SKM-1 (cell line): ENCODE measurements around the gene KDM4C.

Experiments
- DNase-seq: peaks from one replicate; lab custom pipeline; 2025; ENCODE audit not compliant: unreplicated experiment; lab: John Stamatoyannopoulos, UW

The KDM4C gene

DNA sequence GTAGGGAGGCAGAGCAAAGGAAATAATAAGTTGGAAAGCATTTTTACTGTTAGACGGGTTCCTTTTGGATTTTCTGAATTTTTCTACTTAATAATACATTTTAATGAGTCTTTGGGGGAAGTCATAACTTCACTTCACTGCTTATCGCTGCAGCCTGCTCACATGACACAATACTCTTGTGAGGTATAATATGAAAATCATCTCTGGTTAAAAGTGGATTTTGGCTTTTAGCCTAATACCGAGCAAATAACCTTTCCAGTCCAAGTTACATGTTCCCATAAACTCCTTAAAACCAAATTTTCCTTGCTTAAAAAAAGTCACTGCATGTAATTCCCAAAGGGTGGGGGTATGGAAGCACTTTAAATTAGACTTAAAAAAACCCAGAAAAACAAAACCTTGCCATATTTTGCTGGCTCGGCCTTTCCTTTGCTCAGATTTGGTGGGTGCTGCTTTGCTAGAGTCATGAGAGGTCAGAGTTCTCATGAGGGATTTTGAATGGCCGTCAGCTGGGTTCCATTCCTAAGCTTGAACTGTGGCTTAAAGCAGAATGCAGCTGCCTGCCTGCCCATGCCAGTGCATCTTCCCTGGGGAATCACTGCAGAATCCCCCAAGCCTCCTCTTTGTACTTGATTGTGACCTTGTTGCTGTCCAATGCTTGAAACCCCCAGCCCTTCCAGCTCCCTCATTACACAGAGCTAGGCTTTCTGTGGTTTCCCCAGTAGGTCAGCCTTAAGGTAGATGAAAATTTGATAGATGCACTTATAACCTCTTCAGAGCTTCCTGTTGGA is 331.8 kb downstream of the KDM4C start:
- no peak for DNase-seq

- no peak for DNase-seq
These were observed 335.3 kb downstream of the KDM4C start for GRCh38 chr9:7093040-7093439.

DNA sequence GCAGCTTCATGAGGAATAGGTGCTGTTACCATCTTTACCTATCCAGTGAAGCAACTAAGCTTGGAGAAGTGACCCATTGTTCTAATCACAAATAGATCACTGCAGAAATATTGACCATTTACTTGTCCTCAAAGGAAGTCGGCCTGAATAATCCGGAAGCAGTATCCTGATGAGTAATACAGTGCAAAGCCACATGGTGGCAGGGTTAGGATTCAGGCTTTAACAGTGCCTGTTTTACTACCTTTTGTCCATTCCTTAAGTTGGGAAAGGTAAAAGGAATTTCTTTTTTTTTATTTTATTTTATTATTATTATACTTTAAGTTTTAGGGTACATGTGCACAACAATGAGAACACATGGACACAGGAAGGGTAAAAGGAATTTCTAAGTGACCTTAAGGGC is 336.3 kb downstream of the KDM4C start:
- DNase-seq = no peak

DNA sequence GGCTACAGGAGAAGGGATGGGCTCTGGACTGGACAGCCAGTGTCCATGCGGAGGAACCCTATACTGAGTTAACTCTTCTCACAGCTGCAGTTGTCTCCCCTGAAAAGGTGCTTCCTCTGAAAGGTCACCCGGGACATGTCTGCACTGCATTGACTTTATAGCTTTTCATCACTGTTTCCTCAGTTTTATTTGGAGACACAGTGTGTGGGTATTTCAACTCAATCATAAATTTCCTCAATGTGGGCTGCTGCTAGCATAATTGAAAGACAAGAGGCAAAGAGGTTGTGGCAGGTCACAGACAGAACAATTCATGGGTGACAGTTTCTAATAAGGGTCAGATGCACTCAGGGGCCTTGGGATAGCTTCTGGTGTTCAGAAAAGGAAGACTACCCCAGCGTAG is 336.8 kb downstream of the KDM4C start:
- DNase-seq = no peak

GRCh38 chr9:7095058-7095457 is 337.3 kb downstream of the KDM4C start:
- no peak for DNase-seq

- no peak for DNase-seq
These were observed 339.4 kb downstream of the KDM4C start for GRCh38 chr9:7097040-7097715.

GRCh38 chr9:7097785-7098752 is 340.3 kb downstream of the KDM4C start:
- DNase-seq = no peak

- no peak for DNase-seq
These were observed 345.6 kb downstream of the KDM4C start for GRCh38 chr9:7103367-7103766.

GRCh38 chr9:7103771-7104170 is 346.0 kb downstream of the KDM4C start:
- DNase-seq = no peak

- no peak for DNase-seq
These were observed 346.9 kb downstream of the KDM4C start for GRCh38 chr9:7104625-7105024.

- peak; percentile 95 for DNase-seq
These were observed 347.3 kb downstream of the KDM4C start for GRCh38 chr9:7105095-7105494.

DNA sequence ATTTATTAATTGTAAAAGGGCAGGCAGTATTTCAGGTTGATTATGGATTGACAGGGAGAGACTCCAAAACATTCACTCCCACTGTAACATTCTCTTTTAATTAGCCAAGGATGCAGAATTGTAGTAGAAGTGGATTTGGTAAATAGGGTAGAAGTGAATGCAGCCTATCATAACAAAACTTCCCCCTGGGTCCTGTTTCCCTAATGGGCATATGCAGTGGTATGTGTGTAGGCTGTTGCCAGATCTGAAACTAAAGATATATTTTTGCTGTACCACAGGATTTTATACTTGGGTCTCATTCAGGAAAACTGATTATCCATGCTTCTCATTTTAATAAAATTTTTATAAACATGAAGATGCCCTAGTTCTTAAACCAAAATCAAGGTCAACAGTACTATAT is 351.2 kb downstream of the KDM4C start:
- no peak for DNase-seq

- no peak for DNase-seq
These were observed 353.6 kb downstream of the KDM4C start for GRCh38 chr9:7111413-7111812.

DNA sequence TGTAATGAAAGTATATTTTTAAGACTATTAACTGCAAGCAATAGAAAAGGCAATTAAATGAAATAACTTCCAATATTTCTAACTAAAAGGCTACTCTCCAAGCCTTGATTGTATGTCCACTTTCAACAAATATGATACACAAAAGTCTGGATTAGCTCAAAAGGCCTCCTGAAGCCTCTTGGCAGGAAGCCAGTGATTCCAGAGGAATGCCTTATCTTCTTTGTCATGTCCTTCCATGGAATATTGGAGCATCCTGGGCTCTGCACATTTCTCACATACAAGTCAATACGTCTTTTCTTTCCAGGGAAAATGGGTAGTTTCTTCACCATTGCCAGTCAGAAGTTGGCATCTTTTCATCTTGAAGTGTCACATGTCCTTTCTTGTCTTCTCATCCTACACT is 357.8 kb downstream of the KDM4C start:
- no peak for DNase-seq

DNA sequence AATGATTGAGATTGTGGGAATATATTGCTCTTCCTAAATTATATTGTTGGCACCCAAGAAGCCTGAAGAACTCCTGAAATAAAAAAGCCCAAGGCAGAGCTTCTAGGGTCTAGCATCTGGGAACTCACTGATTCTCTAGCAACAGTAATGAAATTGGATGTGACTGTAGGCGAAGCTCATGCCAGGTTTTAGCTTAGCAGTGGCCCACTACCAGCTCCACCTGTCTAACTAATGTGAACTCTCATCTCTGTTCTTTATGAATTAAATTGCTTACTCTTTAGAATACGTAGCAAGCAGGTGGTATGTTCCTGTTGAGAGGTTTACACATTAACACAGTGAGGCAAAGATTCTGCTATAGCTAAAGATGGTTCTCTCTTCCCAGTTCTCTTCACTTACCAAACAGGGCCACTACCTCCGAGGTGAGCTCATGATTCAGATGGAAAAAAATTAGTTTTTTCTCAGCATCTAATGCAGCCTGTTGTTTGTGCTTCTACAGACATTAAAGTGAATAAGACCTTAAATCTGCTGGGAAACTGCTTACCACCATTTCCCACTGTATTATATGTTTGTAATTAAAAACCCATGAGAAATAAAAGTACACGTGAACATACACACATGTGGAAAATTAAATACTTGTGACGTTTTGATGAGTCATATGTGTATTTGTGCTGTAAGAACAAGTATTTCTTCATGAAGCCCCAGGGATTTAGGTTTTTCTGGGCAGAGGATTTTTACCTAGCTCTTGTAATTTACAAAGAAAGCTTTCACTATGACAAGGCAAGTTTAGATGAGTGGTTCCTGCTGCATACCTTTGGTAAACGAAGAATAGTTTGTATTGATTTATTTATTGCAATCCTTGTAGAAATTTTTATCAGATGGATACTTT is 360.1 kb downstream of the KDM4C start:
- no peak for DNase-seq

DNA sequence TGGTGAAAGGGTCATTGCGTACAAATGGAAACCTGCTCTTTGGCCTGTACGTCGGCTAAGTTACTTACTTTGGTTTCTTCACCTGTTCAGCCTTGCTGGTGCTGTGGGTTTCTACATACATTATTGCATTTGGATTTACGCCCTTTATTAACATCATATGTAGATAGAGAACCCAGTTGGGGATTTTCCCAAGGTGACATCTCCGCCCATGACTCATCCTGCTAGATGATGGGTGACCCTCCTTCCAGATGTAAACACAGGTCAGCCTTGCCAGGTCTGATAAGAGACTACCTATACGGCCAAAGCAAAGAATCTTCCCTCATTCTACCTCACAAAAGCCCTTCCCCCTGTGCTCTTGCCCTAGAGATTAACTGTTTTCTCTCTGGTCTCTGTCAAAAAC is 360.9 kb downstream of the KDM4C start:
- DNase-seq = no peak

DNA sequence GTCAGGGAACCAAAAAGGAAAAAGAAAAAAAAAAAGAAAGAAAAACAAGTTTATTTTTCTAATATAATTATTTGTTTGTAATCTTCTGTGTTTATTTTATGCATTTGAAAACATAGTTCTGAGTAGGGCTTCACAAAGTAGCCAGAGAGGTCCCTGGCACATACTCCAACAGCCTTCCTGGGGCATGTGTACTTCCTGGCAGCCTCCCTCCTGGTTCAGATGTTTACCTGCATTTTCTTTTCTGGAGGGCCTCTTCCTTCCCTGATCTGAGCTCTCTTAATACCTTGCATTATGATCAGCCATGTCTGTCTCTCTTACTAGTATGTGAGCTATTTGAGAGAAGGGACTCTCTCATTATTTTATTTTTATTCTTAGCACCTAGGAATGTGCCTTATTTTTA is 361.8 kb downstream of the KDM4C start:
- no peak for DNase-seq

GRCh38 chr9:7121055-7121454 is 363.3 kb downstream of the KDM4C start:
- peak; percentile 20 for DNase-seq

DNA sequence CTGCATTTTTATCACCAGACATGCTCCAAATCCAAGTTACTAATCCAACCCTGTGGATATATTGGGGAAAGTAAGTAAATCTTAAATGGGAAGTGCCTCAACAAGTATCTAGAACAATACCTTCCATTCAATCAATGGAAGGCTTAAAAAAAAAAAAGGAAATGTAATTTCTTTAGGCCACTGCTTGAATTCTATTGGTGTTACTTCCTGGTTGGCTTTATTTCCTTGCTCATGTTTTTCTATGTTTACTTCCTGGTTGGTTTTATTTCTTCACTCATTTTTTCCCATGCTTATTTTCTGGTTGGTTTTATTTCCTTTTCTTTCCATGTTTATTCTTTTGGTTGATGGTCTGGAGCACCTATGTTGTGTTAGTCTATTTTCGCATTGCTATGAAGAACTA is 363.9 kb downstream of the KDM4C start:
- no peak for DNase-seq

DNA sequence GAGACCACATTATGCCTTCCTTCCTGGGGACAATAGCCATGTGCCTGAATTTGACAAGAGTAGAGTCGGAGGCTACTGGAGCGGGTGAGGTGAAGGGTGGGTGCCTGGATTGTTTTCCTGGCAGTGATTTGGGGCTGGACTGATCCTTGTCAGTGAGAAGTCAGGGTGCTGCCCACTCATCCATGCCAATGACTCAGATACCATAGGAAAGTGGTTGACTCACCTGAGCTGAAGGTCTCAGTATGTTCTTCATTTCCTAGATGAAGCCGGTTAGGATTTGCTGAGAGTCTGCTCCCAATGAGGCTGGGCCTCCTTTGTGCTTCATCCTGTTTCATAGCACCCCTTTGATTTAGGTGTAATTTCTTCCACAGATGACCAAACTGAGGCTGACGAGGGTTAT is 366.0 kb downstream of the KDM4C start:
- no peak for DNase-seq

DNA sequence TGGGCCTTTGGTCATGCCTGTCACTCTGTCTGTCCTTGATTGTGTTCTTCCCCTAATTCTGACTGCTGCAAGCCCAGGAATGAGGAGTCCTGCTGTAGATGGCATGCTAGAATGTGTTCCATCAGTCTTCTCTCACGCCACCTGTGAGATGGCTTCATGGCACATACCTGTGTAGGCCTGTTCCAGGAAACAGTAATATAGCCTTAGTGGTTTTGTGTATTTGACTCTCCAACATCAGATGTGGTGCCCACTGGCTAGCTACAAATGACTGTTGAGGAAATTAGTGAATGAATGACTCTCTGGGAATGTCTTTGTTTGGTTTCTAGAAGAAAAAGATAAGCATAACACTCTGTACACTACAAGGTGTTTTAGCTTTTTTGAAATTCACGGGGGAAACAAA is 367.5 kb downstream of the KDM4C start:
- no peak for DNase-seq
